HepG2 (cell line): ENCODE data around the gene CEMP1. TPM values are rescaled to one million over a fixed set of nuclear protein-coding genes. Genes with fewer than 3 reads are reported as not detected.

Experiments used
- ELF1 ChIP-seq: sonication (generic); formaldehyde crosslinking; IDR thresholded peaks from 2 replicates; pipeline ENCODE4 v1.4.0; 2020; ENCODE audit warnings: missing genetic modification reagents
- HIVEP1 ChIP-seq: sonication (generic); formaldehyde crosslinking; IDR thresholded peaks from 2 replicates; pipeline ENCODE4 v1.4.0; 2020; ENCODE audit warnings: mild to moderate bottlenecking, missing genetic modification reagents
- KAT8 ChIP-seq: IDR thresholded peaks from 2 replicates; pipeline ENCODE4 v1.6.1; 2016; ENCODE audit warnings: missing genetic modification reagents, missing compliant biosample characterization
- SALL1 ChIP-seq: sonication (generic); formaldehyde crosslinking; IDR thresholded peaks from 2 replicates; pipeline ENCODE4 v1.8.0; 2022; ENCODE audit warnings: mild to moderate bottlenecking, missing genetic modification reagents
- SP4 ChIP-seq: sonication (generic); formaldehyde crosslinking; IDR thresholded peaks from 2 replicates; pipeline ENCODE4 v1.8.1; 2023; ENCODE audit warnings: mild to moderate bottlenecking, missing genetic modification reagents
- THAP11 ChIP-seq: IDR thresholded peaks from 2 replicates; pipeline ENCODE4 v1.6.1; 2016; ENCODE audit warnings: missing biosample characterization, missing genetic modification reagents
- THYN1 ChIP-seq: sonication (generic); formaldehyde crosslinking; IDR thresholded peaks from 2 replicates; pipeline ENCODE4 v1.8.1; 2023; ENCODE audit warnings: low read depth, mild to moderate bottlenecking, moderate library complexity, missing genetic modification reagents, borderline replicate concordance
- ZNF136 ChIP-seq: sonication (generic); formaldehyde crosslinking; IDR thresholded peaks from 2 replicates; pipeline ENCODE4 v1.8.1; 2022; ENCODE audit warnings: low read depth, mild to moderate bottlenecking, moderate library complexity, missing genetic modification reagents
- ZNF232 ChIP-seq: sonication (generic); formaldehyde crosslinking; IDR thresholded peaks from 2 replicates; pipeline ENCODE4 v1.4.0; 2020; ENCODE audit warnings: missing genetic modification reagents, borderline replicate concordance
- ZNF251 ChIP-seq: sonication (generic); formaldehyde crosslinking; IDR thresholded peaks from 2 replicates; pipeline ENCODE4 v1.9.0; 2021; ENCODE audit warnings: mild to moderate bottlenecking, missing genetic modification reagents
- ZNF331 ChIP-seq: sonication (generic); formaldehyde crosslinking; IDR thresholded peaks from 2 replicates; pipeline ENCODE4 v1.4.0; 2020; ENCODE audit warnings: missing genetic modification reagents
- ZNF354B ChIP-seq: sonication (generic); formaldehyde crosslinking; IDR thresholded peaks from 2 replicates; pipeline ENCODE4 v1.8.0; 2022; ENCODE audit warnings: mild to moderate bottlenecking, missing genetic modification reagents
- ZNF546 ChIP-seq: sonication (generic); formaldehyde crosslinking; conservative IDR thresholded peaks from 2 replicates; pipeline ENCODE4 v1.8.1; 2023; ENCODE audit warnings: mild to moderate bottlenecking, missing genetic modification reagents
- ZNF562 ChIP-seq: sonication (generic); formaldehyde crosslinking; IDR thresholded peaks from 2 replicates; pipeline ENCODE4 v1.8.0; 2022; ENCODE audit warnings: missing genetic modification reagents, borderline replicate concordance
- ZNF629 ChIP-seq: sonication (generic); formaldehyde crosslinking; conservative IDR thresholded peaks from 2 replicates; pipeline ENCODE4 v1.5.0; 2020; ENCODE audit warnings: missing genetic modification reagents
- polyA plus RNA-seq, 8 experiments: library from polyadenylated mRNA; depleted of rRNA in 3 of 8; stranded (reverse) in 7 of 8; unstranded in 1 of 8; fragments of >200 nt; fragmentation: Illumina TruSeq in 4 of 8; extraction: Trizol in 4 of 8; gene quantifications; 2 replicates each; pipeline versions ENCODE4 v1.2.1 to v1.2.3, GENCODE V29; 2011 to 2016; ENCODE audit warnings: low read depth in 4 of 8, missing spikeins in 1 of 8, mixed read lengths in 1 of 8; ENCODE audit not compliant: insufficient read depth in 1 of 8
- total RNA-seq, 5 experiments: library from RNA; depleted of rRNA; stranded (reverse); fragments of >200 nt; fragmentation: Illumina TruSeq; extraction: Trizol; gene quantifications; 2 replicates each; pipeline ENCODE4 v1.2.3, GENCODE V29; 2016; ENCODE audit warnings: low read depth in 1 of 5
- TF ChIP-seq, protein P1 (sequence below): IDR thresholded peaks from 2 replicates; pipeline ENCODE4 v1.6.1; 2016; ENCODE audit warnings: missing compliant biosample characterization, missing genetic modification reagents, borderline replicate concordance
- TF ChIP-seq, protein P2 (sequence below): sonication (generic); formaldehyde crosslinking; IDR thresholded peaks from 2 replicates; pipeline ENCODE4 v1.4.0; 2020; ENCODE audit warnings: missing genetic modification reagents, borderline replicate concordance
- TF ChIP-seq, protein P3 (sequence below): sonication (generic); formaldehyde crosslinking; IDR thresholded peaks from 2 replicates; pipeline ENCODE4 v1.9.0; 2022; ENCODE audit warnings: missing genetic modification reagents, mild to moderate bottlenecking, borderline replicate concordance
- TF ChIP-seq, protein P4 (sequence below): sonication (generic); formaldehyde crosslinking; IDR thresholded peaks from 2 replicates; pipeline ENCODE4 v1.4.0; 2020; ENCODE audit warnings: missing genetic modification reagents, borderline replicate concordance
- TF ChIP-seq, protein P5 (sequence below): fragments of 450-650 bp; IDR thresholded peaks from 2 replicates; pipeline ENCODE4 v1.6.1; 2016

The CEMP1 gene
- total and polyA plus RNA-seq, 2 of the 13 experiments (the other 11 are each of a cell fraction or from before 2014, with no cell fraction given): not detected

DNA sequence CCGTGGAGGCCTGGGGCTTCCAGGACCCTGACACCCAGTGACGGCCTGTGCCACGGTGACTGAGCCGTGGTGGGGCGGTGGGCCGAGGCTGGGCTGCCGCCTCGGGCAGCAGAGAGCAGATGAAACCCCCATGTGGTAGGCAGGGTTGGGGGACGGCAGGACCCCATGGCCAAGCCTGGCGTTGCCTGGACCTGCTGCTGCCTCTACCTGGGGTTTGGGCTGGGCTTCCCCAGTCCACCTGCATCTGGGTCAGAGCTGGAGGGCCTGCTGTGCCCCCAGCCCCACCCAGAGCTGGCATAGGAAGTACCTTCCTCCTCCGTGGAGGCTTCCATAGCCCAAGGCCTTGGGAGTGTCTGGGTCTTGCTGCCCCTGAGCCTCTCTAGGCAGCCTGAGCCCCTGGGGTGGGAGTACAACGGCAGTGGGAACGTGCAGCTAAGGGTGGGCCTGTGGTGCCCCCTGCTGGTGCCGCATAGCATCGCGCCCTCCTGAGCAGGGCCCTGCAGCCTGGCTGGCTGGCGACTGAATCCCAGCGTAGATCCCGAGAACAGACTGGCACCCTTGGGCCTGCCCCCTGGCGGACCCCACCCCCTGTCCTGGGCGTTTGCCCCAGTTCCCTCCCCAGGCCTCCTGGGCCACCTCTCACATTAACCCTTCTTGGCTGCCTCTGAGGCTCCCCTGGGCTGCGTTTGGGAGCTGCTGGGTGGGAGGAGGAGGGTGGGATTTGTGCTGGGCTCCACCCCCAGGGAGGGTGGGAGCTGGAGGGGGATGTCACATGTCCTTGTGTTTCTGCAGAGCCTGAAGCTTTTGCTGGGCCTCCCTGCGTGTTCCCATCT, 30.1 kb downstream of the CEMP1 start (continued):
- TF ChIP-seq ZNF562 (CRISPR knock-in tag): no peak
- TF ChIP-seq ZNF354B: no peak
- TF ChIP-seq, protein P1, sequence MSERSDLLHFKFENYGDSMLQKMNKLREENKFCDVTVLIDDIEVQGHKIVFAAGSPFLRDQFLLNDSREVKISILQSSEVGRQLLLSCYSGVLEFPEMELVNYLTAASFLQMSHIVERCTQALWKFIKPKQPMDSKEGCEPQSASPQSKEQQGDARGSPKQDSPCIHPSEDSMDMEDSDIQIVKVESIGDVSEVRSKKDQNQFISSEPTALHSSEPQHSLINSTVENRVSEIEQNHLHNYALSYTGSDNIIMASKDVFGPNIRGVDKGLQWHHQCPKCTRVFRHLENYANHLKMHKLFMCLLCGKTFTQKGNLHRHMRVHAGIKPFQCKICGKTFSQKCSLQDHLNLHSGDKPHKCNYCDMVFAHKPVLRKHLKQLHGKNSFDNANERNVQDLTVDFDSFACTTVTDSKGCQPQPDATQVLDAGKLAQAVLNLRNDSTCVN (CRISPR knock-in tag): no peak
- TF ChIP-seq, protein P2, sequence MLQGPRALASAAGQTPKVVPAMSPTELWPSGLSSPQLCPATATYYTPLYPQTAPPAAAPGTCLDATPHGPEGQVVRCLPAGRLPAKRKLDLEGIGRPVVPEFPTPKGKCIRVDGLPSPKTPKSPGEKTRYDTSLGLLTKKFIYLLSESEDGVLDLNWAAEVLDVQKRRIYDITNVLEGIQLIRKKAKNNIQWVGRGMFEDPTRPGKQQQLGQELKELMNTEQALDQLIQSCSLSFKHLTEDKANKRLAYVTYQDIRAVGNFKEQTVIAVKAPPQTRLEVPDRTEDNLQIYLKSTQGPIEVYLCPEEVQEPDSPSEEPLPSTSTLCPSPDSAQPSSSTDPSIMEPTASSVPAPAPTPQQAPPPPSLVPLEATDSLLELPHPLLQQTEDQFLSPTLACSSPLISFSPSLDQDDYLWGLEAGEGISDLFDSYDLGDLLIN (CRISPR knock-in tag): no peak
- TF ChIP-seq ZNF546: 0 out of 2 replicates have a peak, but pooled peaks have one; percentile 58
- no peak for TF ChIP-seq ZNF232 (CRISPR knock-in tag)
- TF ChIP-seq, protein P3, sequence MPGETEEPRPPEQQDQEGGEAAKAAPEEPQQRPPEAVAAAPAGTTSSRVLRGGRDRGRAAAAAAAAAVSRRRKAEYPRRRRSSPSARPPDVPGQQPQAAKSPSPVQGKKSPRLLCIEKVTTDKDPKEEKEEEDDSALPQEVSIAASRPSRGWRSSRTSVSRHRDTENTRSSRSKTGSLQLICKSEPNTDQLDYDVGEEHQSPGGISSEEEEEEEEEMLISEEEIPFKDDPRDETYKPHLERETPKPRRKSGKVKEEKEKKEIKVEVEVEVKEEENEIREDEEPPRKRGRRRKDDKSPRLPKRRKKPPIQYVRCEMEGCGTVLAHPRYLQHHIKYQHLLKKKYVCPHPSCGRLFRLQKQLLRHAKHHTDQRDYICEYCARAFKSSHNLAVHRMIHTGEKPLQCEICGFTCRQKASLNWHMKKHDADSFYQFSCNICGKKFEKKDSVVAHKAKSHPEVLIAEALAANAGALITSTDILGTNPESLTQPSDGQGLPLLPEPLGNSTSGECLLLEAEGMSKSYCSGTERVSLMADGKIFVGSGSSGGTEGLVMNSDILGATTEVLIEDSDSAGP (CRISPR knock-in tag): peak; percentile 45; the same call in 1 of the 2 replicates
- no peak for TF ChIP-seq KAT8 (CRISPR knock-in tag)
- TF ChIP-seq ELF1 (CRISPR knock-in tag): no peak; the same call in 1 of the 2 replicates
- TF ChIP-seq SALL1: peak; percentile 71
- no peak for TF ChIP-seq ZNF136 (CRISPR knock-in tag)
- TF ChIP-seq HIVEP1 (CRISPR knock-in tag): no peak; the same call in 1 of the 2 replicates
- TF ChIP-seq, protein P4, sequence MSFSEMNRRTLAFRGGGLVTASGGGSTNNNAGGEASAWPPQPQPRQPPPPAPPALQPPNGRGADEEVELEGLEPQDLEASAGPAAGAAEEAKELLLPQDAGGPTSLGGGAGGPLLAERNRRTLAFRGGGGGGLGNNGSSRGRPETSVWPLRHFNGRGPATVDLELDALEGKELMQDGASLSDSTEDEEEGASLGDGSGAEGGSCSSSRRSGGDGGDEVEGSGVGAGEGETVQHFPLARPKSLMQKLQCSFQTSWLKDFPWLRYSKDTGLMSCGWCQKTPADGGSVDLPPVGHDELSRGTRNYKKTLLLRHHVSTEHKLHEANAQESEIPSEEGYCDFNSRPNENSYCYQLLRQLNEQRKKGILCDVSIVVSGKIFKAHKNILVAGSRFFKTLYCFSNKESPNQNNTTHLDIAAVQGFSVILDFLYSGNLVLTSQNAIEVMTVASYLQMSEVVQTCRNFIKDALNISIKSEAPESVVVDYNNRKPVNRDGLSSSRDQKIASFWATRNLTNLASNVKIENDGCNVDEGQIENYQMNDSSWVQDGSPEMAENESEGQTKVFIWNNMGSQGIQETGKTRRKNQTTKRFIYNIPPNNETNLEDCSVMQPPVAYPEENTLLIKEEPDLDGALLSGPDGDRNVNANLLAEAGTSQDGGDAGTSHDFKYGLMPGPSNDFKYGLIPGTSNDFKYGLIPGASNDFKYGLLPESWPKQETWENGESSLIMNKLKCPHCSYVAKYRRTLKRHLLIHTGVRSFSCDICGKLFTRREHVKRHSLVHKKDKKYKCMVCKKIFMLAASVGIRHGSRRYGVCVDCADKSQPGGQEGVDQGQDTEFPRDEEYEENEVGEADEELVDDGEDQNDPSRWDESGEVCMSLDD (CRISPR knock-in tag): no peak
- peak; percentile 45; the same call in 1 of the 2 replicates for TF ChIP-seq ZNF331 (CRISPR knock-in tag)
- peak; percentile 46 for TF ChIP-seq THAP11 (CRISPR knock-in tag)
- TF ChIP-seq THYN1 (CRISPR knock-in tag): no peak
- TF ChIP-seq ZNF629: no peak
- peak; percentile 28; the same call in 1 of the 2 replicates for TF ChIP-seq SP4 (CRISPR knock-in tag)
- no peak for TF ChIP-seq ZNF251 (CRISPR knock-in tag)
- TF ChIP-seq, protein P5, sequence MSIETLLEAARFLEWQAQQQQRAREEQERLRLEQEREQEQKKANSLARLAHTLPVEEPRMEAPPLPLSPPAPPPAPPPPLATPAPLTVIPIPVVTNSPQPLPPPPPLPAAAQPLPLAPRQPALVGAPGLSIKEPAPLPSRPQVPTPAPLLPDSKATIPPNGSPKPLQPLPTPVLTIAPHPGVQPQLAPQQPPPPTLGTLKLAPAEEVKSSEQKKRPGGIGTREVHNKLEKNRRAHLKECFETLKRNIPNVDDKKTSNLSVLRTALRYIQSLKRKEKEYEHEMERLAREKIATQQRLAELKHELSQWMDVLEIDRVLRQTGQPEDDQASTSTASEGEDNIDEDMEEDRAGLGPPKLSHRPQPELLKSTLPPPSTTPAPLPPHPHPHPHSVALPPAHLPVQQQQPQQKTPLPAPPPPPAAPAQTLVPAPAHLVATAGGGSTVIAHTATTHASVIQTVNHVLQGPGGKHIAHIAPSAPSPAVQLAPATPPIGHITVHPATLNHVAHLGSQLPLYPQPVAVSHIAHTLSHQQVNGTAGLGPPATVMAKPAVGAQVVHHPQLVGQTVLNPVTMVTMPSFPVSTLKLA: no peak
